Activated CD4-positive, alpha-beta T cell treated with anti-CD3 and anti-CD28 coated beads, Interleukin-2, amount 50 U/mL, for 24 hours (primary cell): ENCODE results near the gene BICDL2.

Experiments
- DNase-seq, 2 donors: peaks; one replicate each; pipeline ENCODE4 v3.0.0-alpha.2; 2020; ENCODE audit warnings: low read depth in 1 of 2, low spot score in 1 of 2

The BICDL2 gene

DNA sequence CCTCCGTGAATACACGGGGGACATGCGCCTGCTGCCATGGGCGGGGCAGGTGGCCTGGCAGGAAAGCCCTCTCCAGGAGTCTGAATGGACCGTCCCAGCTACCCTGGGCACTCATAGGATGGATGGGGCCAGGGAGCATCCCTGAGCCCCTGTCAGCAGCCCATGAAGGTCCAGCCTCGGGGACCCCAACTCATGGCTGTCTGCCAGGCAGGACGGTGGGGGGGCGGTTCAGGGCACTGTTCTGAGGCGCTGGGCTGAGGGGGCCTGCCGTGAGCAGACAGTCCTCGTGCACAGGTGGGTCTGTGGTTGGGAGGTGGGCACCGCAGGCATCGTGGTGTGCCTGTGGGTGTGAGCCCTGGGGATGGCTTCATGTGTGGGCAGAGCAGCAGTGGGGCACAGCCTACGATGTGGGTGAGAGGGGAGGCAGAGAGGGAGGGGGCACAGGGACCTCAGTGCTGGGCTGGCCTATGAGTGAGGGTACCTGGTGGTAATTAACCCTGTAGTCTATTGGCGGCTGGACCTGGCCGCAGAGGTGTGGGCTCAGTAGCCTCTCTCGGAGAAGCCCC is 50.0 kb downstream of the BICDL2 start:
- no peak for DNase-seq

DNA sequence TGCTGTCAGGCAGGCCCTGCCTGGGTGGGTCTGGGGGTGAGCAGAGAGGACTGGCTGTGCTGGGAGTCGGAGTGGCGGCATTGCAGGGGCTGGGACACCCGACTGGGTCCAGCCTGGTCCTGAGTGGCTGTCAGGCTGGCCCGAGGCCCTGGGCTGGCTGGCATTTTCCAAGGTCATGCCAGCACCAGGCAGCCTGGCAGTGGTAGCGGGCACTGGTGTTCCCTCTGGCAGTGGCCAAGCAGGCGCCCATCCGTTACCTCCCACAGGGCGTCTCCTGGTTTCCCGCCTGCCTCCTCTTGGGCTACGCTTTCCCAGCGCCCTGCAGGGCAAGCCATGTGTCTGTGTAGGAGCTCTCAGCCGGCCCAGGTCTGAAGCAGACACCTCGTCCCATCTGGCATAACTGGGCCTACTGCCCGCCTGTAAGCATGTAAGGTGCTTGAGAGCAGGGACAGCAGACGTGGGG is 50.8 kb downstream of the BICDL2 start:
- DNase-seq, result no peak

DNA sequence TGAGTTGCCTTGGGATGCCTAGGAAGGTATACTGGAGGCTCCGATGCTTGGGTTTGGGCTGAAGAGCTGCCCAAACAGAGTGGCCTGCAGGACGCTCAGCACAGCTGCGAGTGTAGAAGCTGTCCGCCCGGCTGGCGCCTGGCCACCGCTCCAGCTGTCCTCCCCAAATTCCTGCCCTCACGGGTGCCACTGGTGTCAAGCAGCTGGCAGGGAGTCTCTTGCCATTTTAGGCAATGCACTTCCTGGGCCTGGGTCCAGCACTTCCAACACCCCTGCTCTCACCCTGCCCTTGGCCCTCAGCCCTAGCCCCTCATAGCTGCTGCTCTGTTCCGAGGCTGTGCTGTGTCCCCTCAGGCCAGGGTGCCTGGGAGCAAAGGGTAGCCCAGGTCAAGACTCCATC is 51.3 kb downstream of the BICDL2 start:
- no peak for DNase-seq

DNA sequence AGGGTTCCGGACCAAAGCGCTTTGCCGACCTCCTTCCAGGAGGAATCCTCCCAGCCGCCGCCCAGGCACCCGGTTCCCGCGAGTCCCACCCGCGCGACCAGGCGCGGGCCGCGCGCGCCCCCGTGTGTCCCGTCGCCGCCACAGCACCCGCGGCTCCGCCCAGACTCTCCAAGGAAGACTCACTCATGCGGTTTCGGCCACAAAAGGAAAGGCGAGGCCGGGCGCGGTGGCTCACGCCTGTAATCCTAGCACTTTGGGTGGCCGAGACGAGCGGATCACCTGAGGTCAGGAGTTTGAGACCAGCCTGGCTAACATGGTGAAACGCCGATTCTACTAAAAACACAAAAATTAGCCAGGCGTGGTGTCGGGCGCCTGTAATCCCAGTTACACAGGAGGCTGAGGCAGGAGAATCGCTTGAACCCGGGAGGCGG is 53.0 kb downstream of the BICDL2 start:
- DNase-seq, result peak; percentile 54 to 59

DNA sequence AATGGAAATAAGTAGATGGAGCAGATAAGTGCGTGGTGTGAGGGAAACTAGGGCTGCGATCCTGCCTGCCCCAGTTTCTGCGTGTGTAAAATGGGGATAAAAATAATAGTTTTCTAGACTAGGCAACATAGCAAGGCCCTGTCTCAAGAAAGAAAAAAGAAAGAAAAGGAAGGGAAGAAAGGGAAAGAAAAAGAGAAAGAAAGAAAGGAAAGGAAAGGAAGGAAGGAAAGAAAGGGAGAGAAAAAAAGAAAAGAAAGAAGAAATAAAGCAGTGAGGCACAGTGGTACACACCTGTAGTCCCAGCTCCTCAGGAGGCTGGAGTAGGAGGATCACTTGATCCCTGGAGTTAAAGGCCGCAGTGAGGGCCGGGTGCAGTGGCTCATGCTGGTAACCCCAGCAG is 54.3 kb downstream of the BICDL2 start:
- no peak for DNase-seq

DNA sequence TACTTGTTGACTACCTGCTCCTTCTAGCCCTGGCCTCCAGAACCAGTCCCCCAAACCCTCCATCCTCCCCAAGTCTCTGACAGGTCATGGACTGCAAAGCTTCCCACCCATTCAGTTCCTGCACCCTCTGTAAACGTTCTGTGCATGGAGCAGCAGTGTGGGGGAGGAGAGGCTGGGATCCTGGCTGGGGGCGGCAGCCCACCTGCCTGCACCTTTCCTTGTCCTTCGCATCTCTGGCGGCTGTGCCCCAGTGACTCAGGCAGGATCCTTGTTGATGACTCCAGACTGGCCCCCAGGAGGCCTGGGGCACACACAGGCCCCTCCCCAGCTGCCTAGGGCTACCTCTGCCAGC is 54.9 kb downstream of the BICDL2 start:
- no peak for DNase-seq

DNA sequence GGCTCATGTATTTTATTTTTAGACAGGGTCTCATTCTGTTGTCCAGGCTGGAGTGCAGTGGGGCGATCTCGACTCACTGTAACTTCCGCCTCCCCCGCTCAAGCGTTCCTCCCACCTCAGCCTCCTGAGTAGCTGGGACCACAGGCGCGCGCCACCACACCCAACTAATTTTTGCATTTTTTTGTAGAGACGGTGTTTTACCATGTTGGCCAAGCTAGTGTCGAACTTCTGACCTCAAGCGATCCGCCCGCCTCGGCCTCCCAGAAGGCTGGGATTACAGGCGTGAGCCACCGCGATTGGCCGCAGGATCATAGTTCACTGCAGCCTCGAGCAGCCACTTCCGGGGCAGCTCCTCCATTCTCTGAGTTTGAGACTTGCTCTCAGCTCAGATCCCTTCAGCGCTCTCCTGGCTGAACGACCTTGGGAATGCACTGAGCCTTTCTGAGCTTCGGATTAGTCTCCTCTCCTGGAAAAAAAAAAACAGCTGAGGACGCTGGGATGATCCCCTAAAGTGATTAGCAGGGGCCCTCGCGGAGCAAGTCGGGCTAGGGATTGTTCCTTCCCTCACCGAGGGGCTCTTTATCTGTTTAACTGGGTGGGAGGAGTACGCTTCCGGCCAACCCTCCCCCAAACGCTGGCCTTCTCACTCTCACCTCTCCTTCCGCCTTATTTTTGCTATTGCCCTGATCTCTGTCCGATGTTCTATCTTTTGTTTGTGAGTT is 55.4 kb downstream of the BICDL2 start:
- no peak for DNase-seq

DNA sequence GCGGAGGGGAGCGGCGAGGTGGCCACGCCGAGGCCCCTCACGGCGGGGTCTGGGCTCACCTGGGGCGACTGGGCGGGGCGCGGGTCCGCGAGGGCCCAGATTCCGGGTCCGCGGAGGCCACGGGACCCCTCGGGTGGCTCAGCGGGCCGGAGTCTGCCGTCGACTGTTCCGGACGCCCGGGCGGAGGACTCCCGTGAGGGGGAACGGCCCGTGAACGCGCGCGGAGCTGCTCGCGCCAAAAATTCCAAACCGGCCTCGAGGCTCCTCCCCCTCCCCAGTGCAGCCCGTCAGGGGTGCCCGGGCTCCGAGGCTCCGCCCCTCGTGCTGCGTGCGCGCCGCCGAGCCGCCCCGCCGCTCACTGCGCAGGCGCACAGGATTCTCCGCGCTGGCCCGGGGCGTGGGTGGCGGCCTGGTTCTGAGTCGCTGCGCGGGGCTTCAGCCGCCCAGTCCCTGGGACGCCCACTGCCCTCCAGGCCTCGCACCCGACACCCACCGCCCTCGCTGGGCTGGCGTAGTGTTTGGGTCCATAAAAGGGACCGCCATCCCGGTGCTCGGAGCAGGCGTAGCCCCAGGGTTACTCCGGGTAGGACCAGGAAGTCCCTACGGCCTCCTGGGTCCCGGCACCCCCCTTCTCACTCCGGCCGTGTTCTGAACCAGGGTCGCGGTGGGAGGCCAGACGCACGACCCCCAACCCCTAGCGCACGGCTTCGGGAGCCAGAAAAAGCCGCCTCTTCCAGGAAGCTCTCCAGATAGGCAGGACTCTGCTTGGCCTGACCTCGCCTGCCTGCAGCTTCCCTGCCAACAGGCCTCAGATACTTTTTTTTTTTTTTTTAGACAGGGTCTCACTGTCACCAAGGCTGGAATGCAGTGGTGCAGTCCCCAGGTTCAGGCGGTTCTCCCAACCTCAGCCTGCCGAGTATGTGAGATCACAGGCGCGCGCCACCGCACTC is 56.2 kb downstream of the BICDL2 start, which contains the start of gene PKMYT1:
TSS of gene PKMYT1 (minus strand) at position 220 of the 950 bp plus-strand sequence. CDS start 789 bp downstream, outside the sequence.
- peak; percentile 89 to 94 for DNase-seq

DNA sequence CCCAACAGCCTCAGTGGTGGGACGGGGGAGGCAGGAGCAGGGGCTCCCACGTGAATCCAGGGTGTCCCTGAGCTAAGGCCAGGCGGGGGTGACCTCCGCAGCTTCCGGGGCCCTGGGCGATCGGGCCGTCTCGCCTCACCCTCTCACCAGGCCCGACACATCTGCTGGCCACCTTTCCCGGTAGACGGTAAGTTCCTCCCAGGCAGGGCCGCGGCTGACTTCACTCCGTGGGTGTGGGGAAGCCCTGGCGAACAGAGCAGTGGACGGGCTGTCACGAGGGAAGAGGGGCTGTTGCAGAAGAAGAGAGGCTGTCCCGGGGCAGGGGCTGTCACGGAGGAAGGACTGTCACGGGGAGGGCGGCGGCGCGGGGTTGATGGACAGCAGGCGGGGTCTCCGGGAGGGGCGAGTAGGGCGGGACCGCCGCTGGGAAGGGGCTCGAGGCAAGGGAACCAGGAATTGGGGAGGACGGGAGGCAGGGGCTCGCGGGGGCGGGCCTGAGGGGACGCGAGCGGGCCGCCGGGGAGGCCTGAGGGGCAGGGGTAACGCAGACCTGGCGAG is 57.0 kb downstream of the BICDL2 start:
- DNase-seq, result no peak
